HFFc6 (cell line): ENCODE results near the gene TMPRSS9. TPM values are rescaled to one million over a fixed set of nuclear protein-coding genes. Genes with fewer than 3 reads are reported as not detected.

ENCODE experiments used
- DNase-seq: peaks from one replicate; pipeline ENCODE4 v3.0.0-alpha.2; 2018
- H3K27ac Mint-ChIP-seq: 2 replicates; pipeline ENCODE4 v1.8.0; 2020; ENCODE audit warnings: mild to moderate bottlenecking, mixed read lengths
- H3K27me3 Mint-ChIP-seq: 2 replicates; pipeline ENCODE4 v1.8.0; 2021; ENCODE audit warnings: mild to moderate bottlenecking, moderate library complexity, mixed read lengths; ENCODE audit not compliant: insufficient read depth
- H3K36me3 Mint-ChIP-seq: 2 replicates; pipeline ENCODE4 v1.8.0; 2021; ENCODE audit warnings: low read depth, mixed read lengths
- H3K4me1 Mint-ChIP-seq: 2 replicates; pipeline ENCODE4 v1.8.0; 2020; ENCODE audit warnings: low read depth, mixed read lengths
- H3K4me3 Mint-ChIP-seq: 2 replicates; pipeline ENCODE4 v1.8.0; 2020; ENCODE audit warnings: mild to moderate bottlenecking, moderate library complexity, mixed read lengths
- H3K9me3 Mint-ChIP-seq: 2 replicates; pipeline ENCODE4 v1.8.0; 2020; ENCODE audit warnings: mild to moderate bottlenecking, mixed read lengths
- total RNA-seq, 6 experiments: library from RNA; stranded (reverse); fragmentation: NEBNext Ultra II Directional; extraction: Animal tissue kit (Norgen Biotek cat#: 25700); gene quantifications; 2 replicates in 1 of 6; 3 replicates in 5 of 6; pipeline ENCODE4 v1.2.3, GENCODE V29; 2021
- TF ChIP-seq, protein P1 (sequence below): fragments of 200-600 bp; sonication (generic); IDR thresholded peaks from 2 replicates; pipeline ENCODE4 v1.5.0; 2021; ENCODE audit warnings: antibody characterized with exemption, mild to moderate bottlenecking

The TMPRSS9 gene
- total RNA-seq, 6 experiments from 2014 or later, result not detected

DNA sequence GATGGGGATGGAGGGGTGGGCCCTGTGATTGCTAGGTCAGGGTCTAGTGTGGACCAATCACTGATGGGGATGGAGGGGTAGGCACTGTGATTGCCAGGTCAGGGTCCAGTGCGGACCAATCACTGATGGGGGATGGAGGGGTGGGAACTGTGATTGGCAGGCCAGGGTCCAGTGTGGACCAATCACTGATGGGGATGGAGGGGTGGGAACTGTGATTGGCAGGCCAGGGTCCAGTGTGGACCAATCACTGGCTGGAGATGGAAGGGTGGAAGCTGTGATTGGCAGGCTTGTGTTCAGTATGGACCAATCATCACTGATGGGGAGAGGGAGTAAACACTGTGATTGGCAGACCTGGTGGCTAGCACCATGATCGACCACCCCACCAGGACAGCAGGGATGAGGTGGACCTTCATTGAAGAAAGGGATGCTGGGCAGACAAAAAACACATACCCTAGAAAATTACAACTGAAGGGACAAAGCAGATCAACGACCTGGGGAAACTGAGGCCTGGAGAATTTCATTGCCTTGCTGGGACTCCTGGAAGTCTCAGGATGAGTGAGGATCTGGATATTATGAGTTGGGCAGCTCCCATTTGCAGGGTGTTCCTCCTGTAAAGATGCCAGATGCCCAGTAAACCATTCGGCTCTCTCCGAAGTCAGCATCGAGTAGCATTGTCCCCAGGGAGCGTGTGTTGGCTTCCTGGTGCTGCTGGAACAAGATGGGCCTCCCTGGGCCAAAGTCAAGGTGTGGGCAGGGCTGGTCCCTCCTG is 15.5 kb downstream of the TMPRSS9 start:
- Mint-ChIP-seq H3K4me1 (peaks cover 27% of the 10 kb centered on the region), H3K27me3 (peaks cover 10% of the 10 kb centered on the region), H3K9me3 (peaks cover 17% of the 10 kb centered on the region), H3K4me3 (no peak overlapping the region), H3K36me3 (0 out of 2 replicates have a peak, but pooled peaks cover 5% of the 10 kb centered on the region), H3K27ac (no peak overlapping the region)
- TF ChIP-seq, protein P1, sequence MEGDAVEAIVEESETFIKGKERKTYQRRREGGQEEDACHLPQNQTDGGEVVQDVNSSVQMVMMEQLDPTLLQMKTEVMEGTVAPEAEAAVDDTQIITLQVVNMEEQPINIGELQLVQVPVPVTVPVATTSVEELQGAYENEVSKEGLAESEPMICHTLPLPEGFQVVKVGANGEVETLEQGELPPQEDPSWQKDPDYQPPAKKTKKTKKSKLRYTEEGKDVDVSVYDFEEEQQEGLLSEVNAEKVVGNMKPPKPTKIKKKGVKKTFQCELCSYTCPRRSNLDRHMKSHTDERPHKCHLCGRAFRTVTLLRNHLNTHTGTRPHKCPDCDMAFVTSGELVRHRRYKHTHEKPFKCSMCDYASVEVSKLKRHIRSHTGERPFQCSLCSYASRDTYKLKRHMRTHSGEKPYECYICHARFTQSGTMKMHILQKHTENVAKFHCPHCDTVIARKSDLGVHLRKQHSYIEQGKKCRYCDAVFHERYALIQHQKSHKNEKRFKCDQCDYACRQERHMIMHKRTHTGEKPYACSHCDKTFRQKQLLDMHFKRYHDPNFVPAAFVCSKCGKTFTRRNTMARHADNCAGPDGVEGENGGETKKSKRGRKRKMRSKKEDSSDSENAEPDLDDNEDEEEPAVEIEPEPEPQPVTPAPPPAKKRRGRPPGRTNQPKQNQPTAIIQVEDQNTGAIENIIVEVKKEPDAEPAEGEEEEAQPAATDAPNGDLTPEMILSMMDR, result no peak
- no peak for DNase-seq

DNA sequence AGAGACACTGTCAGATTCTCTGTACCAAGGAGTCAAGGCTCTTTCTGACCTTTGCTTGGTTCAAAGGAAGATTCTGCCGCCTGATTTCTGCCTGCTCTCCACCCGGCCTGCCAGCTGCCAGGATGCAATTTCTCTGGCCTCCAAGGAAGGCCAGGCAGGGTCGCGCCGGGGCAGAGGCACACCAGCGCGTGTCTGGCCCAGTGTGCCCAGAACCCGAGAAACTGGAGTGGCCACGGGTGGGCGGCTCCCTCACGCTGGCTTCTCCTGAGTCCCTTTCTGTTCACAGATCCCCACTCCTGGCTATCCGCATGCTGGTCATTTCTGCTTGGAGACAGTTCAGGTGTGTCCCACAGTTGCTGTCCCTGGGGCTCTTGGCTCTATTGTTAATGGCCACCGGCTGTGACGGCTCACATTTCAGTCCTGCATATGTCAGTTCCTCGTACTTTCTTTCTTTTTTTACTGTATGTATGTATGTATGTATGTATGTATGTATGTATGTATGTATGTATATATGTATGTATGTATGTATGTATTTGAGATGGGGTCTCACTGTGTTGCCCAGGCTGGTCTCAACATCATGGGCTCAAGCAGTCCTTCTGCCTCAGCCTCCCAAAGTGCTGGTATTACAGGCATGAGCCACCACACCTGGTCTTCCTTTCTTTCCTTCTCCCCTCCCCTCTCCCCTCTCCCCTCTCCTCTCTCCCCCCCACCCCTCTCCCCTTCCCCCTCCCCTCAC is 16.9 kb downstream of the TMPRSS9 start:
- peaks cover 10% of the 10 kb centered on the region for H3K27me3 Mint-ChIP-seq
- no peak overlapping the region for H3K27ac Mint-ChIP-seq
- H3K4me3 Mint-ChIP-seq, result no peak overlapping the region
- peaks cover 12% of the 10 kb centered on the region for H3K4me1 Mint-ChIP-seq
- DNase-seq, result no peak
- H3K9me3 Mint-ChIP-seq, result peaks cover 25% of the 10 kb centered on the region
- TF ChIP-seq, protein P1, result no peak
- peaks cover 11% of the 10 kb centered on the region for H3K36me3 Mint-ChIP-seq

- DNase-seq, result no peak
- Mint-ChIP-seq H3K27me3 (peaks cover 10% of the 10 kb centered on the region), H3K9me3 (peaks cover 25% of the 10 kb centered on the region), H3K4me3 (no peak overlapping the region), H3K36me3 (peaks cover 11% of the 10 kb centered on the region), H3K27ac (no peak overlapping the region), H3K4me1 (peaks cover 13% of the 10 kb centered on the region)
- TF ChIP-seq, protein P1, result no peak
Observed at GRCh38 chr19:2380567-2380966, 20.5 kb downstream of the TMPRSS9 start.

DNA sequence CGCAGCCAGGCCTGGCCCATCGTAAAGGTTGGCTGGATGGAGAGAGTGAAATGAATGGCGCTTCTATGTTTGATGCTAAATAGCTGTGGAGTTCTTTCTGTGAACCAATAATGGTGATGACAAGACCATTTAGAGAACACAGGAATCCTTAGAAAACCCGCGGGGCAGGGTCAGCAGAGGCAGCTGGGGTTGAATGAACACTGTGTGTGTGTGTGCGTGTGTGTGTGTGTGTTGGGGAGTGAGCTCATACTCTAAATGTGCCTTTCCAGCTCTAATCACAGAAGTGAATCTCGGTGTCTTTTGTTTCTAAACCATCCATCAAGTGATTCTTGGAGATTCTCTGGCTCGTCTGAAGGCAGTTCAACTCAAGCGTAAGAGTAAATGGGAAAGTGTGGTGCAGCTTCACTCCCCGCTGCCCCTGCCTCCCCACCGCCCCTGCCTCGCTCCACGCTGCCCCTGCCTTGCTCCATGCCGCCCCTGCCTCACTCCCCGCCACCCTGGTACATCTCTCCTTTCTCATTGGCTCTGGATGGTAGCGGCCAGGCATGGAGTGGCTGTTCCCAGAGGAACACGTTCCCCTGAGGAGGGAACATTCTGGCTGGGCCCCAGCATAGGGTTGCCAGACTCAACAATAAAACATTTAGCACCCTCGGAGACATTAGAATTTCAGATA is 21.2 kb downstream of the TMPRSS9 start:
- peaks cover 11% of the 10 kb centered on the region for H3K36me3 Mint-ChIP-seq
- no peak overlapping the region for H3K27ac Mint-ChIP-seq
- H3K27me3 Mint-ChIP-seq, result peaks cover 9% of the 10 kb centered on the region
- no peak for DNase-seq
- H3K4me3 Mint-ChIP-seq, result no peak overlapping the region
- TF ChIP-seq, protein P1, result no peak
- H3K4me1 Mint-ChIP-seq, result peaks cover 14% of the 10 kb centered on the region
- H3K9me3 Mint-ChIP-seq, result peaks cover 25% of the 10 kb centered on the region

DNA sequence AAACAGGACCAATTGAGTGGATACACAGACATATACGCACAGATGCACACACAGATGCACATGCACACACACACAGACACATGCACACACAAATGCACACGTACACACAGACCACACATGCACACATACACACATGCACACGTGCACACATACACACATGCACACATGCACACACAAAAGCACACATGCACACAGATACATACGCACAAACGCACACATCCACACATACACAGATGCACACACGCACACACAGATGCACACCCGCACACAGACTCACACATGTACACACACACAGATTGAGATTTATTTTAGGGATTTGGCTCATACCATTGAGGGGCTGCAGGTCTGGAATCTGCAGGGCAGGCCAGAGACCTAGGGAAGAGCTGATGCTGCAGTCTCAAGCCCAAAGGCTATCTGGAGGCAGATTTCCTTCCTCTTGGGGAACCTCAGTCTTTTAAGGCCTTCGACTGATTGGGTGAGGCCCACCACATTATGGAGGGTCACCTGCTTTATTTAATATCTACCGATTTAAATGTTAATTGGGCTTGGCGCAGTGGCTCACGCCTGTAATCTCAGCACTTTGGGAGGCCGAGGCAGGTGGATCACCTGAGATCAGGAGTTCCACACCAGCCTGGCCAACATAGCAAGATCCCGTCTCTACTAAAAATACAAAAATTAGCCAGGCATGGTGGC is 22.6 kb downstream of the TMPRSS9 start:
- H3K4me1 Mint-ChIP-seq, result peaks cover 14% of the 10 kb centered on the region
- H3K36me3 Mint-ChIP-seq, result peaks cover 11% of the 10 kb centered on the region
- no peak overlapping the region for H3K27ac Mint-ChIP-seq
- H3K9me3 Mint-ChIP-seq, result peaks cover 25% of the 10 kb centered on the region
- no peak for DNase-seq
- H3K4me3 Mint-ChIP-seq, result no peak overlapping the region
- H3K27me3 Mint-ChIP-seq, result peaks cover 10% of the 10 kb centered on the region
- TF ChIP-seq, protein P1, result no peak
